ENCODE measurements around the gene CENPN.

CENPN gene

GRCh38 chr16:81006813-81007695 lies at the start of gene CENPN, which contains the start of gene CMC2:
Gene CENPN (plus strand): TSS chr16:81007214. CDS start chr16:81011940, 4,726 bp downstream.
Gene CMC2 (minus strand): TSS chr16:81006885. CDS start chr16:80997394, 9,491 bp downstream.
- peak; percentile 85 for DNase-seq

GRCh38 chr16:80958284-80958683 lies 48.7 kb upstream of the CENPN start:
- DNase-seq: no peak

DNA sequence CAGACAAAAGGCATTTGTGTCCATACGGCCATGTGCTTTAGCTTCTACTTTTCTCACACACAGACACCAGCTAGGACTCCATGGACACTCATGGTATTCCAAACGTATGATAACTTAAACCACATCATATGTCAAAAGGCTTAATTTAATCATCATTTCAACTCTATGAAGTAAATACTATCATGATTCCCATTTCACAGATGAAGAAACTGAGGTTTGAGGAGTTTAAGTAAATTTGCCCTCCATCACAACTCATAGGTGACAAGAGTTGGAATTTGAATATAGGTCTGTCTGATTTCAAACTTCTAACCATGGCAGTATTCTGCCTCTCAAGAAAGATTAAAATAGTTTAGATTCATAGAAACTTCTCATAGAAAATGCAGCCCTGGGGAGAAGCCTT lies 44.1 kb upstream of the CENPN start:
- no peak for DNase-seq

- no peak for DNase-seq
Measured at GRCh38 chr16:80964351-80964750, 42.7 kb upstream of the CENPN start.

GRCh38 chr16:80966617-80967016 lies 40.4 kb upstream of the CENPN start:
- DNase-seq: no peak

DNA sequence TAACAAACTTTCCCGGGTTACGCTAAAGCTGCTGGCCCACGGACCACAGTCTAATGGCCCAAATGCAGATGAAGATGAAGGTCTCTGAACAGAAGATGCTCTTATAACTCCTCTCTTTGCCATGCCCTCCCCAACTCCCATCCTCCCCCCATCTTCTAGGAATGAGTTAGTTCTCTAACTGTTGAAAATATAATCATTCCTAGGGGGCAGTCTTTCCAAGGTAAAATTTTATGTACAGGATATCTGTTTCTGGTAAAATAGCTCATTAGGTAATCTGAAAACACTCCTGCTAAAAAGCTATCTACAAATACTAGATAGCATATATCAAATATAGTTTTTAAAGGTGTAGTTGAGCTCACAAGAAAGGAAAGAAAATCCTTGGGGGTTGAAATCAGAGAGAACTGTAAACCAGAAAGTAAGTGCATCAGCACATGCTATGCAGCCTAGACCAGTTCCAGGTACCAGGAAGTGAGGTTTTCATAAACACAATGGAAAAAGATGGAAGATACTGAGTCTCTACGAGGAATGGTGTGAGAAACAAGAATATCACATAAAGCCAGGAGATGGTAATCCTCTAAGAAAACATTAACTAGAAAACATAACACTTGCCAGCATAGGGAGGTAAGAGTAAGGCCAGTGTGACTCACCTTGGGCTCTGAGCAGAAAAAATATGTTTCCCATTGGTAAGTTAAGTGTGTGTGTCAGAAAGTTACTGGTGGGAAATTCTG lies 38.5 kb upstream of the CENPN start:
- DNase-seq: no peak

- no peak for DNase-seq
Measured at GRCh38 chr16:80969114-80969484, 37.9 kb upstream of the CENPN start.

GRCh38 chr16:80971819-80972218 lies 35.2 kb upstream of the CENPN start:
- no peak for DNase-seq

- DNase-seq: no peak
Measured at GRCh38 chr16:80972611-80973010, 34.4 kb upstream of the CENPN start.

DNA sequence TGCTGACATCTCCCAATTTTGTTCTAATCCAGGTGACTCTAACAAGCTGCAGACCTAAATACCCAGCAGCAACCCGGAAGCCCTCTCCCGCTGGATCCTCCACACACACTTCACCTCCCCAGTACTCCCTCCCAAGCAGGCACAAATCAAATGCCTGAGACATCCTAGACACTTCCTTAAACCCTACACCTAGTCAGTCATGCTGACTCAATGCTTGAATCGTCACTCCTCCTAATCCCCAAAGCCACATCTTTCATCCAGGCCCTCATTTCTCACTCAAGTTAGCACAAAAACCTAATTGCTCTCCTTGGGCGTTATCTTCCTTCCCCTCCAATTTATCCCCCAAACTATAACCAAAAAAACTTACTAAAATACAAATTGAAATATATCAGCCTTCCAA lies 33.0 kb upstream of the CENPN start:
- DNase-seq: no peak

DNA sequence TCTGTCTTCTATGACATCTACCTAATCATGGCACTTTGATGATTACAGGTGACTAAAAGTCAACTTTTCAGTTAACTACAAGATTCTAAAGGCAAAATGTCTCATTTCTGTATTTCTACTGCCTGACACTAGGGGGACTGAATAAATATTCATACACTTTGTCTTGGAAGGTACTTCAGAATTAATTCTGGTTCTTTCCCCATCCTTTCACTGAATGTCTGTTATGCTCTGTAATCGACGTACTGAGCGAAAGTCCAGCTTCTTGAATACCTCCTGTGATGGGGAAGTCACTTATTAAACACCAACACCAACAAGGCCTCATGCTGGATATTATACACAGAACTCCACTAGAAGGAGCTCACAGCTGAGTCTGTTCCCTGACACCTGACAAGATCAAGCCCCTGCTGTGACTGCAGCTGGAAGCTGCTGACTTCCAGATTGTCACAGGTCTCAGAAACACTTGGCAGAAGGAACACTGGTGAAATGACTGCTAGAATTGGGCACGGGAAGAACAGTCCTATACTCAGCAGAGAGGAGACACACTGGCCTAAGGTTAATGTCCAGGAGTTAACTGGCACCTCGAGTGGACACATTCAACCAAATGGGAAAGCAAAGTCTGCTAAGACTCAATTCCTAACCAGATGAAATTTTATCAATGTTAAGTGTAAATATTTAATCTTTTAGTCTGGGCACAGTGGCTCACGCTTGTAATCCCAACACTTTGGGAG lies 32.2 kb upstream of the CENPN start:
- DNase-seq: no peak

- no peak for DNase-seq
Measured at GRCh38 chr16:80976946-80977345, 30.1 kb upstream of the CENPN start.

GRCh38 chr16:80981103-80981502 lies 25.9 kb upstream of the CENPN start:
- no peak for DNase-seq

DNA sequence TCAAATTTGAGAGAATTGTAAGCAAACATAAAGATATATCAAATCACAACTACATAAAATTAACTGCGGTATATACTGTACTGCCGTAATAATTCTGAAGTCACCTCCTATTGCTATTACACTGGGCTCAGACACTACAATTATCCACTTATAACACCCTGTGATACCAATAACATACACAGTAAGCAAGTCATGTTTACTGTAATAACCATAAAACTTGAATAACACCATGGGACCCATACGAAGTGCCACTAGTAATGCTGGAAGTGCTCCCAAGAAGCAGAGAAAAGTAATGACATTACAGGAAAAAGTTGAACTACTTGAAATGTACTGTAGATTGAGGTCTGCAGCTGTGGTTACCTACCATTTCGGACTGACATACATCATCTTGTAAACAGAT lies 24.4 kb upstream of the CENPN start:
- no peak for DNase-seq

- DNase-seq: no peak
Measured at GRCh38 chr16:80984124-80984892, 22.7 kb upstream of the CENPN start.

DNA sequence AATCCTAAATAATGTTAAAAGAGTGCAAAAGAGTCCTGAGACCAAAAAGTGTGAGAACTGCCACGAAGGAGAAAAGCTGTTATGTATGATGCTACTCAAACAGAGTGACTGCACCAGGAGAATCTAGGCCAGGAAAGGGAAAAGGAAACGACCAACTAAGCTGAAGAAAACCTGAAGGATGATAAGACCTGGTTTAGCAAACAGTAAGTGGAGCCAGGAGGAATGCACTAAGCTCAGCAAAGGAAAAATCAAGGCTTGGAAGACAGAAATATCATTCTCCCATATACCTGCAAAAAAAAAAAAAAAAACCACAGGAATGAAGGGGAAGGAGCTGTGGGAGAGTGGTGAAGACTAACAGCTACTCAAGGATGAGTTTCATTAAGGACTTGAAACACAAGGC lies 21.4 kb upstream of the CENPN start:
- no peak for DNase-seq

GRCh38 chr16:80986557-80986956 lies 20.5 kb upstream of the CENPN start:
- DNase-seq: no peak

GRCh38 chr16:80988756-80989155 lies 18.3 kb upstream of the CENPN start:
- DNase-seq: no peak

DNA sequence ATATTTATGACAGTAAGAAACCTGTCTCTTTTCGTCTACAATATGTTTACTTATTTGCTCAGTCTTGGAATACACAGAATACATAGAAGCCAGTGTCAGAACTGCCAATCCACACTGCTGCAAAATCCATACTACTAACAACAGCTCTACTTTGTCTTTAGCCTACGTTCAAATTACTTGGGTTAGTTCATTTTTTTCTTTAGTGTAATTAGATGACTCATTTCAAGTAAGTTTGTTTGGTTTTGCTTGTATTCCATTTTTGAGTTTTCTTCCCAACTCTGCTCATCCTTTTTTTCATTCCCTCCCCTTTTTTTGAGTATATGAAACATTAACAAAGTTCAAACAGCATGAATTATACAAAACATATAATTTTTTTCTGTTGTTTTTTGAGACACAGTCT lies 17.2 kb upstream of the CENPN start:
- DNase-seq: no peak

DNA sequence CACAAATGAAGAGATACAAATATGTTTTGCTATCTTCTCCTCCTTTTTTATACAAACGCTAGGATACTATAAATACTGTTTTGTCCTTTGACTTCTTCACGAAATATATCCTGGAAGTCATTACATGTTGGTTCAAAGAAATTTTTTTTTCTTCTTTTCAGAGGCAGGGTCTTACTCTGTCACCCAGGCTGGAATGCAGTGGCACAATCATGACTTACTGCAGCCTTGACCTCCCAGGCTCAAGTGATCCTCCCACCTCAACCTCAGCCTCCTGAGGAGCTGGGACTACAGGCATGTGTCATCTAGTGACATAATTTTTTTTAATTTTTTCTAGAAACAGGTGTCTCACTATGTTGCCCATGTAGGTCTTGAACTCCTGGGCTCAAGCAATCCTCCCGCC lies 16.4 kb upstream of the CENPN start:
- no peak for DNase-seq

DNA sequence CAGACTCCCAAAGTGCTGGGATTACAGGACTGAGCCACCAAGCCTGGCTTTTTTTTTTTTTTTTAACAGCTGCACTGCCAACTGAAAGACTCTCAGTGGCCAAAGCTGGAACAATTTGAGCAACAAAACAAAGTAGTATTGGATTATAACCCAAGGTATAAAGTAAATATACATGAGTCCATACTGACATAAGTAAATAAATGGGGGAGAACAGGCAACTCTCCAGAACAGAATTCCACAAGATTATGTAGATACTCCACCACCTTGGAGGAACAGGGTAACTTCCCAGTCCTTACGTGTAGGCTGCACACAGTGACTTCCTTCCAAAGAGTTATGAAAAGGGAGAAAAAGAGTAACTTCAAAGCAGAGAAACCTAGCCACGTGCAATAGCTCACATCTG lies 16.0 kb upstream of the CENPN start:
- no peak for DNase-seq

DNA sequence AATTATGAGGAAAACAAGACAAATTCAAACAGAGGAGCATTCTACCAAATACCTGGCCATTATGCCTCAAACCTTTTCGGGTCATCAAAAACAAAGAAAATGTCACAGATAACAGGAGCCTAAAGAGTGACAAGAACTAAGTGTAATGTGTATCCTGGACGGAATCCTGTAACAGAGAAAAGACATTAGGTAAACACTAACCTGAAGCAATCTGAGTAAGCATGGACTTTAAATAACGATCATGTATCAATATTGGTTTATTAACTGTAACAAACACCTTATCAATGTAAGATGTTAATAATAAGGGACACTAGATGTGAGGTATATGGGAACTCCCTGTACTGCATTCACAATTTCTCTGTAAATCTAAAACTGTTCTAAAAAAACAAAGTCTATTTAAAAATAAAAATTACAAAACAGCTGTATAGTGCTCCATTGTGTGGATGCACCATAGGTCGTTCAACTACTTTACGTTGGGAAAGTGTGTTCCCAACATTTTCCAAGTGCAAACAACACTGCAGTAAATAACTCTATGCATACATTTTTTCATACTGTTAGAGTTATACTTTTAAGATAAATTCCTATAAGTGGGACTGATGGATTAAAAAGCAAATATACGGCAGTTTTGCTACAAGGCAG lies 15.1 kb upstream of the CENPN start:
- no peak for DNase-seq

Data from NCI-H446 treated with DMSO at 0.1 percent for 48 hours (cell line).